ENCODE results near the gene CDC123. TPM values are rescaled to one million over a fixed set of nuclear protein-coding genes. Genes with fewer than 3 reads are reported as not detected.
"Not testable (repeated sequence)": the region's sequence is repeated elsewhere in the genome, so short reads cannot be mapped to it uniquely, and the experiment has no call there.

CDC123 gene
- total and polyA plus RNA-seq, 8 donors: 12.2 to 26.5 (median 21.1) TPM

DNA sequence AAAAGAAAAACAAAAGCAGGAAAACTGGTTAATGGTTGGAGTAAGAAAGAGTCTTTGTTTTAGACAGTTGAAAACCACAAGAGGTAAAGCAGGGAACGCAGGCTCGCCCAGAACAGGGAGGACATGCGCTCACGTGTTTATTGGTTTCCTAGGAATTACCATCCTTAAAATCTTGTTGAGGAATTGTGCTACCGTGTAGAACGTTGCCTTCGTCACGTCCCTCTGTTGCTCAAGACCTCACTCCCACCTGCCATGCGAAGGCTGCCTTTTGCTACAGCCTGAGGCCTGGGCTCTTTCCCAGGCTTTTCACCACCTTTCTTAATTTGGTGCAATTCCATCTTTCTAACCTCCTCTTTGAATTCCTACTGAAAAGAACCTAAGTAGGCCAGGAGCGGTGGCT lies 91.8 kb downstream of the CDC123 start:
- TF ChIP-seq, protein P1, sequence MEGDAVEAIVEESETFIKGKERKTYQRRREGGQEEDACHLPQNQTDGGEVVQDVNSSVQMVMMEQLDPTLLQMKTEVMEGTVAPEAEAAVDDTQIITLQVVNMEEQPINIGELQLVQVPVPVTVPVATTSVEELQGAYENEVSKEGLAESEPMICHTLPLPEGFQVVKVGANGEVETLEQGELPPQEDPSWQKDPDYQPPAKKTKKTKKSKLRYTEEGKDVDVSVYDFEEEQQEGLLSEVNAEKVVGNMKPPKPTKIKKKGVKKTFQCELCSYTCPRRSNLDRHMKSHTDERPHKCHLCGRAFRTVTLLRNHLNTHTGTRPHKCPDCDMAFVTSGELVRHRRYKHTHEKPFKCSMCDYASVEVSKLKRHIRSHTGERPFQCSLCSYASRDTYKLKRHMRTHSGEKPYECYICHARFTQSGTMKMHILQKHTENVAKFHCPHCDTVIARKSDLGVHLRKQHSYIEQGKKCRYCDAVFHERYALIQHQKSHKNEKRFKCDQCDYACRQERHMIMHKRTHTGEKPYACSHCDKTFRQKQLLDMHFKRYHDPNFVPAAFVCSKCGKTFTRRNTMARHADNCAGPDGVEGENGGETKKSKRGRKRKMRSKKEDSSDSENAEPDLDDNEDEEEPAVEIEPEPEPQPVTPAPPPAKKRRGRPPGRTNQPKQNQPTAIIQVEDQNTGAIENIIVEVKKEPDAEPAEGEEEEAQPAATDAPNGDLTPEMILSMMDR (IDR thresholded peaks at IDR 0.05): no peak
- intact Hi-C loops (cut with DNase I): no loop called here
- 93 to 94% methylated on average over 10 of the region's 10 CpGs for WGBS, 2 donors
- no peaks in the 10 kb centered on the region for H3K9me3 ChIP-seq
- DNase-seq (no peak), FAIRE-seq (no peak), ATAC-seq (no peak)
- H3K27me3 ChIP-seq: no peaks in the 10 kb centered on the region
- H3K36me3 ChIP-seq: no peaks in the 10 kb centered on the region
- H3K4me3 ChIP-seq: no peak overlapping the region
- no peak overlapping the region for H3K27ac ChIP-seq
- H3K4me1 ChIP-seq: no peaks in the 10 kb centered on the region

GRCh38 chr10:12297784-12298183 lies 101.8 kb downstream of the CDC123 start:
- H3K27me3 ChIP-seq; H3K36me3 ChIP-seq; FAIRE-seq; H3K9me3 ChIP-seq; H3K4me1 ChIP-seq; H3K4me3 ChIP-seq; ATAC-seq; DNase-seq; intact Hi-C loops (cut with DNase I); H3K27ac ChIP-seq: not testable (repeated sequence)
- 89 to 95% methylated on average over 3 of the region's 3 CpGs for WGBS, 2 donors

DNA sequence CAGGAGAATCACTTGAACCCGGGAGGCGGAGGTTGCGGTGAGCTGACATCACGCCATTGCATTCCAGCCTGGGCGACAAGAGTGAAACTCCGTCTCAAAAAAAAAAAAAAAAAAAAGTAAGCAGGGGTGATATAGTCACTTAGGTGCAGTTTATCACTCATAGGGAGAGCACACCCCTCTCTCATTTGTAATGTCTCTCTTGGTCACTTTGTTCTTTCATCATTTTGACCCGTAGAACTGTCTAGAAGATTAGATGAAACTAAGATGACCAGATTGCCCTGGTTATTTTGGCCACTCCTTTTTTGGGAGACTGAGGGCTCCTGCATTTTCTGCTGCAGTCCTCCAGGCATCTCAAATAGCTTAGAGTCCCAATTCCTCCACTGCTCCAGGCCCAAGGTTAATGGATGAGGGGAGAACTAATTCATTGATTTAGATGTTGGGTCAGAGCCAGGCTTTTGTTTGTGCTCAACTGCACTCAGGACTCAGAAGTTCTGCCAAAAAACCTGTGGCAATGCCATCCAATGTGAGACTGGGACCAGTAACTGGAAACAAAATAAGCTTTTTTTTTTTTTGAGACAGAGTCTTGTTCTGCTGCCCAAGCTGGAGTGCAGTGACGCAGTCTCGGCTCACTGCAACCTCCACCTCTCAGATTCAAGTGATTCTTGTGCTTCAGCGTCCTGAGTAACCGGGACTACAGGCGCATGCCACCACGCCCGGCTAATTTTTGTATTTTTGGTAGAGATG lies 103.4 kb downstream of the CDC123 start:
- intact Hi-C loops (cut with DNase I): no loop called here
- 42 to 46% methylated on average over 14 of the region's 14 CpGs for WGBS, 2 donors
- peak in 5 of 6 donors; percentile 73 to 88 (median 86) for DNase-seq
- H3K36me3 ChIP-seq: no peaks in the 10 kb centered on the region
- no peak for FAIRE-seq
- peaks cover 0 to 9% (median 0%) of the 10 kb centered on the region in 3 donors for H3K4me1 ChIP-seq
- H3K27me3 ChIP-seq: no peaks in the 10 kb centered on the region
- no peaks in the 10 kb centered on the region for H3K9me3 ChIP-seq
- peak overlapping the region in 3 of 4 donors; percentile 43 to 74 (median 61) for H3K27ac ChIP-seq
- no peak overlapping the region for H3K4me3 ChIP-seq
- ATAC-seq: peak; percentile 92 to 96 (median 96)
- TF ChIP-seq, protein P1 (IDR thresholded peaks at IDR 0.05): no peak

Other genes starting within 250 kb of the CDC123 start
- gene UPF2, start 153.4 kb upstream of the CDC123 start, total RNA-seq: 10 to 100 TPM in 1 of 6 donors, 1 to 10 TPM in 5; 6.8 to 12.5 (median 9.0) TPM
- 10 to 100 TPM in 1 of 2 donors, 1 to 10 TPM in 1; 6.1 to 11.2 TPM for gene UPF2, start 153.4 kb upstream of the CDC123 start, polyA plus RNA-seq
- 10 to 100 TPM; 17.3 to 25.1 (median 21.5) TPM for gene DHTKD1, start 127.2 kb upstream of the CDC123 start, total RNA-seq
- 10 to 100 TPM in 1 of 2 donors, 1 to 10 TPM in 1; 9.6 to 11.3 TPM for gene DHTKD1, start 127.2 kb upstream of the CDC123 start, polyA plus RNA-seq
- gene SEC61A2, start 66.5 kb upstream of the CDC123 start, total RNA-seq: 1 to 10 TPM; 1.1 to 2.8 (median 1.9) TPM
- 1 to 10 TPM; 1.6 to 6.4 TPM for gene SEC61A2, start 66.5 kb upstream of the CDC123 start, polyA plus RNA-seq
- 10 to 100 TPM in 5 of 6 donors, 1 to 10 TPM in 1; 9.1 to 20.0 (median 18.1) TPM for gene NUDT5, start 297 bp upstream of the CDC123 start, total RNA-seq
- gene NUDT5, start 297 bp upstream of the CDC123 start, polyA plus RNA-seq: 10 to 100 TPM; 15.1 to 20.0 TPM
- gene CAMK1D, start 153.4 kb downstream of the CDC123 start, total RNA-seq: 10 to 100 TPM; 20.2 to 30.1 (median 24.2) TPM
- gene CAMK1D, start 153.4 kb downstream of the CDC123 start, polyA plus RNA-seq: 1 to 10 TPM; 2.9 to 6.3 TPM